ENCODE data around the gene DBI. TPM values are rescaled to one million over a fixed set of nuclear protein-coding genes. Genes with fewer than 3 reads are reported as not detected.

The DBI gene
- total RNA-seq (100 to 1,000 TPM; 166 to 186 TPM), polyA plus RNA-seq (372 TPM)

- POLR2A ChIA-PET = interaction anchor here (0.6 to 1.2 kb wide), 2 partner anchors 312 to 886 kb away, joined by 4 read pairs; partner anchors contain the start of genes RALB and TMEM177
- CTCF ChIA-PET = no interaction called here
- no peaks in the 10 kb centered on the region for H3K27me3 Mint-ChIP-seq
Observed at GRCh38 chr2:119366649-119367471, at the start of gene DBI, which contains the start of gene C2orf76. Gene DBI, plus strand, starts transcription at chr2:119366977. Its CDS starts 75 bp downstream, at chr2:119367052. Gene C2orf76, minus strand, starts transcription at chr2:119366834. Its CDS starts 26,875 bp downstream, at chr2:119339959.

DNA sequence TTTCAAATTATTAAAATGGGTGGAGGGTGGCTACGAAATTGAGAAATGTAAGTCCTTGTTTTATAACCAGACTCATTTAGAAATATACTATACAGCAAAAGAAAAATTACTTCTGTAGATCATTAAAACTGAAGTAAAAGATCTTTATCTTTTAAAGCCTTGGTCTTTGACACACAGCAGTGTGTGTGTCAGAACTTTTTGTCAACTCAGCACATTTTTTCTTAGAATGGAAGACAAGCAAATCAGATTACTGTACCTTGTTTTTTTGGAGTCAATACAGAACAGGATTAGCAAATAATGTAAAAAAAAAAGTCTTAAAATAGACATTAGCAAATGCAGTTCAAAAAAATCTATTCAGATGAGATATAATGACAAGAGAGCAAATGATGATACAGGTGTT lies 49.2 kb upstream of the DBI start:
- no peaks in the 10 kb centered on the region for H3K9me3 Mint-ChIP-seq
- peaks cover 0 to 2% (median under 1%) of the 10 kb centered on the region in 3 donors for H3K36me3 Mint-ChIP-seq
- H3K27ac Mint-ChIP-seq = no peak overlapping the region
- no peaks in the 10 kb centered on the region for H3K9me3 ChIP-seq (ENCODE audit: low read length)
- H3K27ac ChIP-seq (ENCODE audit: low read depth, low read length) = no peak overlapping the region
- peaks cover 0 to 2% of the 10 kb centered on the region in 2 donors for H3K27me3 Mint-ChIP-seq
- H3K36me3 ChIP-seq (ENCODE audit: insufficient read depth, low read length) = no peaks in the 10 kb centered on the region
- H3K4me3 Mint-ChIP-seq = no peak overlapping the region
- POLR2A ChIA-PET = no interaction called here
- H3K4me3 ChIP-seq (ENCODE audit: low read length) = no peak overlapping the region
- no peaks in the 10 kb centered on the region for H3K27me3 ChIP-seq (ENCODE audit: insufficient read depth, low read length, poor library complexity, severe bottlenecking)
- H3K4me1 ChIP-seq (ENCODE audit: insufficient read depth, low read length) = no peaks in the 10 kb centered on the region
- CTCF ChIA-PET = no interaction called here
- H3K4me1 Mint-ChIP-seq = no peaks in the 10 kb centered on the region
- no peak for DNase-seq

More at GRCh38 chr2:119366649-119367471, at the start of gene DBI, which contains the start of gene C2orf76:
- DNase-seq = peak; percentile 87 to 93 (median 90)
- Mint-ChIP-seq H3K9me3 (no peaks in the 10 kb centered on the region), H3K4me1 (peaks cover 49 to 61% (median 51%) of the 10 kb centered on the region in 3 donors), H3K27ac (peak within 1 kb of the TSS; percentile 90 to 99 (median 97)), H3K36me3 (peaks cover 9 to 48% (median 17%) of the 10 kb centered on the region in 3 donors), H3K4me3 (peak within 1 kb of the TSS; percentile 94 to 100 (median 98))
- peak within 1 kb of the TSS; percentile 83 for H3K27ac ChIP-seq (ENCODE audit: low read depth, low read length)
- no peaks in the 10 kb centered on the region for H3K27me3 ChIP-seq (ENCODE audit: insufficient read depth, low read length, poor library complexity, severe bottlenecking)
- H3K4me1 ChIP-seq (ENCODE audit: insufficient read depth, low read length) = peaks cover 25% of the 10 kb centered on the region
- H3K36me3 ChIP-seq (ENCODE audit: insufficient read depth, low read length) = peaks cover 11% of the 10 kb centered on the region
- H3K9me3 ChIP-seq (ENCODE audit: low read length) = no peaks in the 10 kb centered on the region
- H3K4me3 ChIP-seq (ENCODE audit: low read length) = peak within 1 kb of the TSS; percentile 96

DNA sequence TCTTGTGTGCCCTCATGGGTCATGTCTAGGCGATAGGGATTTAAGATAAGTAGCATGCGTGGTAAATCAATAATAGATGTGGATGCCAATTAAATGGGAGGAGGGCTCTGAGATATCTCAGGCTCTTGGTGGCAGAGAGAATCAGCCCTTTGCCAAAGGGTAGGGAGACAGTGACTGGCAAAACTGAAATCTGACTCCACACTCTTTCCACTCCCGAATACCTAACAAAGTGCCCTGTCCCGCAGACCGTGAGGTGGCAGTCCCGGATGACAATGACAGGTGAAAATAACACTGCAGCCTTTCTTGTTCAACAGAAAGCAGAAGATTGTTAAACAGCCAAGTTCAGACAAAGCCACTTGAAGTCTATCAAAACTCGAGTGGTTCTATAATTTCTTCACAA lies 47.2 kb upstream of the DBI start:
- no peaks in the 10 kb centered on the region for H3K9me3 ChIP-seq (ENCODE audit: low read length)
- Mint-ChIP-seq H3K4me3 (no peak overlapping the region), H3K4me1 (no peaks in the 10 kb centered on the region), H3K27me3 (peaks cover 0 to 2% of the 10 kb centered on the region in 2 donors), H3K27ac (no peak overlapping the region), H3K36me3 (peaks cover 0 to 5% (median 0%) of the 10 kb centered on the region in 3 donors), H3K9me3 (no peaks in the 10 kb centered on the region)
- no peak for DNase-seq
- H3K4me3 ChIP-seq (ENCODE audit: low read length) = no peak overlapping the region
- no peaks in the 10 kb centered on the region for H3K4me1 ChIP-seq (ENCODE audit: insufficient read depth, low read length)
- ChIA-PET POLR2A (no interaction called here), CTCF (no interaction called here)
- H3K27ac ChIP-seq (ENCODE audit: low read depth, low read length) = no peak overlapping the region
- no peaks in the 10 kb centered on the region for H3K27me3 ChIP-seq (ENCODE audit: insufficient read depth, low read length, poor library complexity, severe bottlenecking)
- no peaks in the 10 kb centered on the region for H3K36me3 ChIP-seq (ENCODE audit: insufficient read depth, low read length)

GRCh38 chr2:119323459-119323858 lies 43.3 kb upstream of the DBI start:
- H3K36me3 Mint-ChIP-seq = peaks cover 0 to 3% (median 0%) of the 10 kb centered on the region in 3 donors
- CTCF ChIA-PET = no interaction called here

GRCh38 chr2:119324685-119325270 lies 42.0 kb upstream of the DBI start:
- H3K36me3 Mint-ChIP-seq = peaks cover 0 to 3% (median 0%) of the 10 kb centered on the region in 3 donors
- no peaks in the 10 kb centered on the region for H3K9me3 Mint-ChIP-seq
- DNase-seq = no peak
- H3K9me3 ChIP-seq (ENCODE audit: low read length) = no peaks in the 10 kb centered on the region
- ChIA-PET POLR2A (no interaction called here), CTCF (no interaction called here)
- H3K4me1 Mint-ChIP-seq = no peaks in the 10 kb centered on the region
- no peaks in the 10 kb centered on the region for H3K4me1 ChIP-seq (ENCODE audit: insufficient read depth, low read length)
- no peaks in the 10 kb centered on the region for H3K36me3 ChIP-seq (ENCODE audit: insufficient read depth, low read length)
- H3K4me3 Mint-ChIP-seq = no peak overlapping the region
- H3K27ac Mint-ChIP-seq = no peak overlapping the region
- no peaks in the 10 kb centered on the region for H3K27me3 ChIP-seq (ENCODE audit: insufficient read depth, low read length, poor library complexity, severe bottlenecking)
- no peak overlapping the region for H3K27ac ChIP-seq (ENCODE audit: low read depth, low read length)
- H3K4me3 ChIP-seq (ENCODE audit: low read length) = no peak overlapping the region
- H3K27me3 Mint-ChIP-seq = no peaks in the 10 kb centered on the region

More at GRCh38 chr2:119323459-119323858, 43.3 kb upstream of the DBI start:
- Histone ChIP-seq H3K4me3 (ENCODE audit: low read length) (no peak overlapping the region), H3K36me3 (ENCODE audit: insufficient read depth, low read length) (no peaks in the 10 kb centered on the region), H3K9me3 (ENCODE audit: low read length) (no peaks in the 10 kb centered on the region), H3K27me3 (ENCODE audit: insufficient read depth, low read length, poor library complexity, severe bottlenecking) (no peaks in the 10 kb centered on the region), H3K4me1 (ENCODE audit: insufficient read depth, low read length) (no peaks in the 10 kb centered on the region), H3K27ac (ENCODE audit: low read depth, low read length) (no peak overlapping the region)
- DNase-seq = no peak
- Mint-ChIP-seq H3K27ac (no peak overlapping the region), H3K4me1 (no peaks in the 10 kb centered on the region), H3K9me3 (no peaks in the 10 kb centered on the region), H3K4me3 (no peak overlapping the region), H3K27me3 (no peaks in the 10 kb centered on the region)
- POLR2A ChIA-PET = no interaction called here

- no peaks in the 10 kb centered on the region for H3K4me1 Mint-ChIP-seq
- H3K27me3 Mint-ChIP-seq = no peaks in the 10 kb centered on the region
- peaks cover 0 to 8% (median 7%) of the 10 kb centered on the region in 3 donors for H3K36me3 Mint-ChIP-seq
- no peak overlapping the region for H3K27ac ChIP-seq (ENCODE audit: low read depth, low read length)
- H3K27ac Mint-ChIP-seq = no peak overlapping the region
- CTCF ChIA-PET = interaction anchor here (0.7 kb wide), 1 partner anchor 511 kb away, joined by 3 read pairs; no protein-coding TSS in a partner anchor
- no peak overlapping the region for H3K4me3 ChIP-seq (ENCODE audit: low read length)
- DNase-seq = no peak
- no peaks in the 10 kb centered on the region for H3K9me3 Mint-ChIP-seq
- H3K9me3 ChIP-seq (ENCODE audit: low read length) = no peaks in the 10 kb centered on the region
- POLR2A ChIA-PET = no interaction called here
- no peaks in the 10 kb centered on the region for H3K36me3 ChIP-seq (ENCODE audit: insufficient read depth, low read length)
- no peak overlapping the region for H3K4me3 Mint-ChIP-seq
- no peaks in the 10 kb centered on the region for H3K27me3 ChIP-seq (ENCODE audit: insufficient read depth, low read length, poor library complexity, severe bottlenecking)
- no peaks in the 10 kb centered on the region for H3K4me1 ChIP-seq (ENCODE audit: insufficient read depth, low read length)
Observed at GRCh38 chr2:119326938-119327337, 39.8 kb upstream of the DBI start.

DNA sequence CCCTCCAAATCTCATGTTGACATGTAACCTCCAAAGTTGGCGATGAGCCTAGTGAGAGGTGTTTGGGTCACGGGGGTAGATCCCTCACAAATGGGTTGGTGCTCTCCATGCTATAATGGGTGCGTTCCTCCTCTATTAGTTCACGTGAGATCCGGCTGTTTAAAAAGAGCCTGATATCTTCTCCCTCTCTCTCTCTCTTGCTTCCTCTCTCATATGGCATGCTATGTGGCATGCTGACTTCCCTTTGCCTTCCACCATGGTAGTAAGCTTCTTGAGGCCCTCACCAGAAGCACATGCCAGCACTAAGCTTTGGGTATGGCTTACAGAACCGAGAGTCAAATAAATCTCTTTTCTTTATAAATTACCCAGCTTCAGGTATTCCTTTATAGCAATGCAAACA lies 39.3 kb upstream of the DBI start:
- peaks cover 0 to 8% (median 8%) of the 10 kb centered on the region in 3 donors for H3K36me3 Mint-ChIP-seq
- no peak overlapping the region for H3K4me3 Mint-ChIP-seq
- no peaks in the 10 kb centered on the region for H3K4me1 ChIP-seq (ENCODE audit: insufficient read depth, low read length)
- no peak for DNase-seq
- POLR2A ChIA-PET = no interaction called here
- H3K9me3 Mint-ChIP-seq = no peaks in the 10 kb centered on the region
- H3K4me1 Mint-ChIP-seq = no peaks in the 10 kb centered on the region
- no peak overlapping the region for H3K4me3 ChIP-seq (ENCODE audit: low read length)
- H3K27me3 Mint-ChIP-seq = no peaks in the 10 kb centered on the region
- H3K27ac Mint-ChIP-seq = no peak overlapping the region
- no peaks in the 10 kb centered on the region for H3K9me3 ChIP-seq (ENCODE audit: low read length)
- H3K36me3 ChIP-seq (ENCODE audit: insufficient read depth, low read length) = no peaks in the 10 kb centered on the region
- no peaks in the 10 kb centered on the region for H3K27me3 ChIP-seq (ENCODE audit: insufficient read depth, low read length, poor library complexity, severe bottlenecking)
- CTCF ChIA-PET = no interaction called here
- no peak overlapping the region for H3K27ac ChIP-seq (ENCODE audit: low read depth, low read length)

- no peaks in the 10 kb centered on the region for H3K27me3 Mint-ChIP-seq
- Histone ChIP-seq H3K4me1 (ENCODE audit: insufficient read depth, low read length) (no peaks in the 10 kb centered on the region), H3K4me3 (ENCODE audit: low read length) (no peak overlapping the region), H3K9me3 (ENCODE audit: low read length) (no peaks in the 10 kb centered on the region), H3K27ac (ENCODE audit: low read depth, low read length) (no peak overlapping the region), H3K36me3 (ENCODE audit: insufficient read depth, low read length) (no peaks in the 10 kb centered on the region), H3K27me3 (ENCODE audit: insufficient read depth, low read length, poor library complexity, severe bottlenecking) (no peaks in the 10 kb centered on the region)
- POLR2A ChIA-PET = no interaction called here
- no peak for DNase-seq
- H3K4me3 Mint-ChIP-seq = no peak overlapping the region
- H3K36me3 Mint-ChIP-seq = peaks cover 20 to 25% (median 25%) of the 10 kb centered on the region in 3 donors
- H3K9me3 Mint-ChIP-seq = no peaks in the 10 kb centered on the region
- no peaks in the 10 kb centered on the region for H3K4me1 Mint-ChIP-seq
- no peak overlapping the region for H3K27ac Mint-ChIP-seq
- CTCF ChIA-PET = no interaction called here
Observed at GRCh38 chr2:119332953-119333352, 33.8 kb upstream of the DBI start.
